ENCODE data around the gene ESPN. TPM values are rescaled to one million over a fixed set of nuclear protein-coding genes. Genes with fewer than 3 reads are reported as not detected.
"Not testable (repeated sequence)": the region's sequence is repeated elsewhere in the genome, so short reads cannot be mapped to it uniquely, and the experiment has no call there.

Gene ESPN
- polyA plus RNA-seq, 1 donor, result 12.2 TPM

DNA sequence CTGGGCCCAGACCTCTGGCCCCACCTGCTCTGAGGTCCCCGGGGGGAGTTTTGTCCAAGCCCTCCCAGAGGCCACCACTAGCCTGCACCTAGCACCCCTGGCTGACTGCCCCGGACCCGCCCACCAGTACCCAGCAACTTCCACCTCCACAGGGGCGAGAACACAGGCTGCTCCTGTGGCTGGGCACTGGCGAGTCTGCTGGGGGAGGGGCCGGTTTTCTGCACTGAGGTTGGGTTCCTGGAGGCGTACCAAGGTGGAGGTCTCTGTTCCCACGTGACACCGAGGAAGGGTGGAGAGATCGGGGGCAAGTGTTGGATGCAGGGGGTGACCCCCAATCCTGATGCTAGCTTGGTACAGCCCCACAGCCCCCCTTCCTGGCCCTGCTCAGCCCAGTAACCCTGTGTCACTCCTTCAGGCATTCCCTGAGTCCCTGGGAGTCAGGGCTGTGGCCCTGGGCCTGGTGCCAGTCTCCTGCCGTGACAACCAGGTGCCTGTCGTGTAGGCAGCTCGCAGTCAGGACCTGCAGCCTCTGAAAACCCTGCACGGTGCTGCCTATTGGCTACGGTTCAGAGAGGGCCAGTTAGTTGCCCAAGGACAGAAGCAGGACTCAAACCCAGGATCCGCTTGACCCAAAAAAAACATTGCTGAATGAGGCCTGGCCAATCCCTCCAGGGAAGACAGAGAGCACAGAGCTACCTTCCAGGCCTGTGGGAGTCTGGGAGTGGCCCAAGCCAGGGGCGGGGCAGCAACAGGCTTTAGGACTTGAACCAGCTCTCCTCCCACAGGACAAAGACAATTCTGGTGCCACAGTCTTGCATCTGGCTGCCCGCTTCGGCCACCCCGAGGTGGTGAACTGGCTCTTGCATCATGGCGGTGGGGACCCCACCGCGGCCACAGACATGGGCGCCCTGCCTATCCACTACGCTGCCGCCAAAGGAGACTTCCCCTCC, 3.1 kb downstream of the ESPN start:
- no peak for DNase-seq

DNA sequence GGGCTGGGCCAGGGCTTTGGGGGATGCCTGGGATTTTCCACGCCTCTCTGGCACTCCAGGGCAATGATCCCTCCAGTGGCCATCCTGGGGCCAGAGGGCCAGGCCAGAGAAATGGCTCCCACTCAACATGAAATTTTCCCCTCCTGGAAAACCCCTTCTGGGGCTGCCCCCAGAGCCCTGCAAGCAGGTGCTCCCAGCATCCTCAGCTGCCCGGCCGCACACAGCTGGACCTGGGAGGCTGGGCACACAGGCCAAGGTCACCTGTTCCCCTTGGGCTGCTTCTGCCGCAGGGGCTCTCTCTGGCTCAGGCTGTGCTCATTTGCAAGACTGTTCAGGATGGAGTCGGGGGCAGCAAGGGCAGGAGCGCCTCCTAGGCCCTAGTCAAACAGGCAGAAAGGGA, 3.9 kb downstream of the ESPN start:
- DNase-seq, result not testable (repeated sequence)

DNA sequence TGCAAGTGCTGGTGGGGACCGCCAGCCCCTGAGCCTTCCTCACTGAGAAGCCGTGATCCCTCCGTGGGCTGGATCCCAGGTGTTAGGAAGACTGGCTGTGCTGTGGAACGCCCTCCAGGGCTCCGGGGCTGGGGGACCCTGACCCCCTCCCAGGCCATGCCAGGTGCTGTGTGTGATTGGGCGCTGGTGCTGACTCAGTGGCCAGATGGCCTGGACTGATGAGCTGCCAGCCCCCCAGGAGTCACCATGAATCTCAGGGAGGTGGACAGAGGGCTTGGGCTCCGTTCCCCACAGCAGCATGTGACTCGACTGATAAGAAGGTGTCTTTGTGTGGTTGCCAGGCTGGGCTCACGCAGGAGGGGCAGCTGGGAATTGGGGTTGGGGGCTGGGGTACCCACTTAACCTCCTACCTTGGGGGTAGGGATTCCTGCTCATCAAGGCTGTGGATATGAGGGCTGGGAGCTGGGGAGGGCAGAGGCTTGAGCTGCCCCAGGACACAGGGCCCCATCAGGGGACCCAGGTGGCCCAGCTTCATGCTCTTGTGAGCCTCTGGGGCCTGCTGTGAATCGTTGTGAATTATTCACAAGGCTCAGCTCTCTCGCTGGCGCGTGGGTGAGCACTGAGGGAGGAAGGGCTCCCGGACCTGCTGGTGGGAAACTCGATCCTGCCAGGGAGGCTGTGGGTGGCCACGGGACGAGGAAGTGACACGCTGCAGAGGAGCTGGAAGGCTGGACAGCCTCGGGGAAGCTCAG, 5.3 kb downstream of the ESPN start:
- DNase-seq, result not testable (repeated sequence)

DNA sequence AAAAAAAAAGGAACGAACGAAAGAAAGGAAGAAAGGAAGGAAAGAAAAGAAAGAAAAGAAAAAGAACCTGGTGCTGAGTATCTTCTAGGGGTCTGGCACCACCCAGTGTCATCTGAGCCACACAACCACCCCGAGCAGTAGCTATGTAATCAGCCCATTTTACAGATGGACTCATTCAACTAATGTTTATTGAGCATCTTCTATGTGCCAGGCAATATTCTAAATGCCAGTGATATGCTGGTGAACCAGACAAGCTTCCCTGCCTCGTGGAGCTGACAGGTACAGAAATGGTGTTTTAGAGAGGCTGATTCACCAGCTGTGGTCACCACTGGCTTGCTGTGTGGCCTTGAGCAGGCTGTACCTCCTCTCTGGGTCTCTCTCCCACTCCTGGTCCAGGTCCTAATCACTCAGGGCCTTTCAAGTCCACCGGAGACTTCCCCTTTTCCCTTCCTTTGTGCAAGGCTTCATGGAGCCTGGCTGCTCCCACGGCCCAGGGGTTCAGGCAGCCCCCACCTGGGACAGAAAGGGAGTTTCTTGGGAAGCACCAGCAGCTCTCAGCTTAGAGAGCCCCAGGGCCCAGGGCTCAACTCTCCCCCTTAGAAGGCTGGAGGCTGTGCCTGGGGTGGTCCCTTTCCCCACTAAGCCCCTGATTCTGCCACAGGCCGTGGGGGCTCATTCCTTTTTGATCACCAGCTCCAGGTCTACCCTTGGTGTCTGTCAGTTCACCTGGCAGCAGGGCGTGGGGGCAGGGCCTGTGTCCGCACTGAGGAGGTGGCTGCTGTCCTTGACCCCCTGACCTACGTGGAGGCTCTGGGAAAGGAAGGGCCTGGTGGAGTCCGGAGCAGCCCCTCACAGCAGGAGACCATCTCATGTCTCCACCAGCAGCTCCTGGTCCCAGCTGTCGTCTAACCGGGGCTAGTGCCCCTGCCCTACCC, 7.3 kb downstream of the ESPN start:
- not testable (repeated sequence) for DNase-seq

DNA sequence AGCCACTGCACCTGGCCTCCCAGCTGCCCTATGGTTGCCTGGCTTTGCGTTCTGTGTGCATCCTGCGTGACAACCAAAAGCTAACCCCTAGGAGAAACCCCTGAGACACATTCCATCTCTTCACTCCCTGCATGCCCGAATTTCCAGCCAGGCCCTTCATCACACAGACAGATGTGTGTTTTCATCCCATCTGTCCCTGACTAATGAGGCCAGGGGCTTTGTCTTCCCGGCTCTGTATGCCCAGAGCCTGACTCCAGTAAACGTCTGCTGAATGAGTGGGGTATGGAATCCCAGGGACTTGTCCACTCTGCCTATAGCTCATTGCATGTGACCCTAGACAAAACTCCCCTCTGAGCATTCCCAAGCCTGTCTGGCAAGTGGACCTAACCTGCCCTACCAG, 9.6 kb downstream of the ESPN start:
- DNase-seq, result no peak

DNA sequence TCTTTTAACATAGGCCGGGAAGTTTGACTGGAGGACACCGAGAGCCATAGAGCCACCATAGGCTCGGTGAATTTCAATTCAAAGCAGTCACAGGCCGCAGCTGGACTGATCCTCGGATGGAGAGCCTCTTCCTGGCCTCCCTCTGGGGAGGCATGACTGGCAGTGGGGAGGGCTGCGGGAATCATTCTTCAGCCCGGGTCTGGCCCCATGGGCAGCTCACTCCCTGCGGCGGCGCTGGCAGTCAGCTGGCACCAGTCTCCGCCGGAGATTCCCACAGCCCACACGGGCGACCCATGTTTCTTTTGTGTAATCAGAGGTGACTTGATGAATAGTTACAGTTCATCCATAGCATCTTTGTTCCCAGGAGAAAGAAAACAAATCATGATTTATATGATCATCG, 10.6 kb downstream of the ESPN start:
- no peak for DNase-seq

DNA sequence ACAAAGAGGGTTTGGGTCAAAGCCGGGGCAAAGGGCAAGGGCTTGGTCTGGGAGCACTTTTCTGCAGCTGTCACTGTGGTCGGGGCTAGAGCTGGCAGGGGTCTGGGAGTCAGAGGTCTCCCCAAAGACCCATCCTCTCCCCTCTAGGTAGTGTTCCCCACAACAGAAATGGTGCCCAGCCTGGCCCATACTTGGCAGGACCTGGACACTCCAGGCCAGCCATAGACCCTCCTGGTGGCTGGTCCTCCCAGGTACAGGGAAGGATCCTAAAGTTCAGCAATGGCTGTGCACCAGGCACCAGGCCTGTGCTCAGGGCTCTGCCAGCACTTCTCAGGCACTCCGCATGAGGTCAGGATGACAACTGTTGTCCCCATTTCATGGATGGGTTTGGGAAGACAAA, 11.0 kb downstream of the ESPN start:
- DNase-seq, result no peak

DNA sequence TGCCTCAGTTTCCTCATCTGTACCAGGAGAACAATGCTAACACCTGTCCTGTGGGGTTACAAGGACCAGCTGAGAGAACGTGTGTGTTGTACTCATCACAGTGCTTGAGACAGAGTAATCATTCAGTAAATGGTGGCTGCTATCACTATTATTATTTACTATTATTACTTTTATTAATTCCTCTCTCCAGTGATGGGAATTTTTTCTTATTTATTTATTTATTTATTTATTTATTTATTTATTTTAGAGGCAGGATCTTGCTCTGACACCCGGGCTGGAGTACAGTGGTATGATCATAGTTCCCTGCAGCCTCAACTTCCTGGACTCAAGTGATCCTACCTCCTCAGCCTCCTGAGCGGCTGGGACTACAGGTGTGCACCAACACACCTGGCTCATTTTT, 11.7 kb downstream of the ESPN start:
- not testable (repeated sequence) for DNase-seq

DNA sequence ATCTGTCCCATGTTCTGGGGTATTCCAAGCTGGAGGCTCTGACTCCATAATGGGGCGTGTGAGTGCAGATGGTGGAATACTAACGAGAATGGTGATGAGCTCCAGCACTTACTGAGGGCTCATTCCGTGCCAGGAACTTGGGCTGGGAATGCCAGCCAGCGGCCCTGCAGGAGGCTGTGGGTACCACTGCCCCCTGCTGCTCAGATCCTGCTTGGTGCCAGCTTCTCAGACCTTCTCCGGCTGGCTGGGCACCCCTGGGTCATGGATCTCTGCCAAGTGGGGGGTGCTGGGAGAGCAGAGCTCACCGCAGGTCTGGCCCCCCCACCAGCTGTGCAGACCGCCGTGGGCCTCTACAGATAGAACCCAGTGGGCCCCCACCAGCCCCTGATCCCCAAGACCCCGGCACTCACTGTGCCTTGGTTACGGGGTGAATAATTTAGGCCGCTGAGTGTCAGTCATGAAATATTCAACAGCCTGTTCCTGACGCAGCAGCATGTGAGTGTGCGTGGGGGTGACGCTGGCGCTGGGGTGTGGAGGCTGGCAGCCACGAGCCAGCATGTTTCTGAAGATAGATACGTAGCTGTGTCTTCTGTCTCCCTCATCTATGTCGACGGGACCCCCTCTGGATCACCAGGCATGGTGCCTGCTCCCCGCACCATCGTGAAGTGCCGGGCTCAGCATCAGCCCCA, 12.6 kb downstream of the ESPN start:
- not testable (repeated sequence) for DNase-seq

DNA sequence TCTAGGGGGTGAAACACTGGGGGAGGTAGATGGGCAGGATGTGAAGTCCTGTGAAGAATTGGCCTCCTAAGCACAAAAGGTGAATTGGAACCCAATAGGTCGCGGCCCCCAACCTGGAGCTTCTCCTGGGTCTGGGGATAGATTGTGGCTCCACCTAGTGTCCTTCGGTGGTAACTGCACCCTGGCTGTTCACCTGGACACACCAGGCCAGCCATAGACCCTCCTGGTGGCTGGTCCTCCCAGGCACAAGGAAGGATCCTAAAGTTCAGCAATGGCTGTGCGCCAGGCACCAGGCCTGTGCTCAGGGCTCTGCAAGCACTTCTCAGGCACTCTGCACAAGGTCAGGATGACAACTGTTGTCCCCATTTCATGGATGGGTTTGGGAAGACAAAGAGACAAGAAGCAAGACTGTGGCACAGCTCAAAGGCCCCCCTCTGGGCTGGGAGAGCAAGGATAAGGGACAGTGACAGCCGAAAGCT, 13.5 kb downstream of the ESPN start:
- DNase-seq, result no peak

DNA sequence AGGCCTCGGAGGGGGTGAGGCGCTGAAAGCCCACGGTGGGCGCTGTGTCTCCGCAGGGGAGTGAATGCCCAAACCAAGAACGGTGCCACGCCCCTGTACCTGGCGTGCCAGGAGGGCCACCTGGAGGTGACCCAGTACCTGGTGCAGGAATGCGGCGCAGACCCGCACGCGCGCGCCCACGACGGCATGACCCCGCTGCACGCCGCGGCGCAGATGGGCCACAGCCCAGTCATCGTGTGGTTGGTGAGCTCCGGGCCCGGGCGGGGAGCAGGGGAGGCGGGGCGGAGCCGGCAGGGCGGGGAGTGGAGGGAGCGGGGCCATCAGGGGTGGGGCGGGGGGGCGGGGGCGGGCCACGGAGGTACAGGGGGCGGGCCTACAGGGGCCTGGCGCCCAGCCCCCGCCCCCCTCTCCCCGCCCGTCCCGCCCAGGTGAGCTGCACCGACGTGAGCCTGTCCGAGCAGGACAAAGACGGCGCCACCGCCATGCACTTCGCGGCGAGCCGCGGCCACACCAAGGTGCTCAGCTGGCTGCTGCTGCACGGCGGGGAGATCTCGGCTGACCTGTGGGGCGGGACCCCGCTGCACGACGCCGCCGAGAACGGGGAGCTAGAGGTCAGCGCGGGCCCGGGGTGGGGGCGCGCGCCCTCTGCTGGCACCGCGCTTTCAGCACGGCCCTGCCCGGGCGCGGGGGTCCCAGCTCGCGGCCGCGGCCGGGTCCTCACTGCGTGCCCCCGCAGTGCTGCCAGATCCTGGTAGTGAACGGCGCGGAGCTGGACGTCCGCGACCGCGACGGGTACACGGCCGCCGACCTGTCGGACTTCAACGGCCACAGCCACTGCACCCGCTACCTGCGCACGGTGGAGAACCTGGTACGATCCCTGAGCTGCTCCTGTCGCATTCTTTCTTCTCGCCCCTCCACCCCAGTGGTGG, 15.9 kb downstream of the ESPN start:
- no peak for DNase-seq

DNA sequence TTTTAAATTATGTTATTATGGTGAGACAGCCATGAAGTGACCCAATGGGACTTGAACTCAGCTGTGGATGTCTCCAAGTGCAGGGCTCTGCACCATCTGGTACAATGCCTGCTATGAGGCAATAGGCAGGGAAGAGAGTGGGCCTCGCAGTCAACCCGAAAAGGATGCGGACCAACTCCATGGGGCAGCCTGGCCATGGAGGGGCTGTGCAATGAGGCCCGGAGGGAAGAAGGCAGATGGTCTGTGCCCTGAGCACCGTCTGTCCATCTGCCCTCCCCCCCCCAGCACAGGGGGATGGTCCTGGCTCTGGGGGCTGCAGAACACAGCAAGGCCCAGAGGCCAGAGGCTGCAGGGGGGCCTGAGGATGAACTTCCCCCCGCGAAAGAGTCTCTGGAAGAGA, 17.0 kb downstream of the ESPN start:
- DNase-seq, result no peak

DNA sequence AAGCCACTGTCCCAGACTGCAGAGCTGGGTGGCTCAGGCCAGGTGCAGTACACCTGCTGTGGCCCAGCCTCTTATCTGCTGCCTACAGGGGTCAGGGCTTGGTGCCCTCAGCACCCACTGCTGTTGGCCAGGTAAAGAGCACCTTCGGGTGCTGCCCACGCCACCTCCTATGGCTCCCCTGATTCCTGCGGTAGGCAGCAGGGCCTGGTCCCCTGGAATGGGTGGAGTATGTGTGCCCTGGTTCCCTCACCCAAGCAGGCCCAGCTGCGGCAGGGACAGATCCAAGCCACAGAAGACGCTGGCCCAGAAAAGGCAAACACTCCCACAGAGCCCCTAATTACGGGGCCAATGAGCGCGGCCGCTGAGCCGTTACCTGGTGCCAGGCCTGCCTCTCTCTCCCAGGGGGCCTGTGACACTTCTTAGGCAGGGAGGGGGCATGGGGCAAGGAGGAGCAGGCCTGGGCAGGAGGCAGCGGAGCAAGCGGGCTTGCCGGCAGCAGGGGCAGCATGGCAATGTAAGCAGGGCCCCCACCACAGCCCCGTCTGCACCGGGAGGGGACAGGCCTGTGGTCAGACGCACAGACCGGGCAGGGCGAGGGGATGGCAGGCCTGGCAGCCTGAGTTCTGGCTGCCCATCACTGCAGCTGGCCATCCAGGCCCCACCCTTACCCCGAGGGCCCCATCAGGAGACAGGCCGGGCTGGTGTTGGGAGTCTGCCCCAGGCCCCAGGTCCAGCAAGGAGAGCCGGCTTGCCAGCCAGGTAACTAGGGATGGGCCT, 19.0 kb downstream of the ESPN start:
- DNase-seq, result no peak

DNA sequence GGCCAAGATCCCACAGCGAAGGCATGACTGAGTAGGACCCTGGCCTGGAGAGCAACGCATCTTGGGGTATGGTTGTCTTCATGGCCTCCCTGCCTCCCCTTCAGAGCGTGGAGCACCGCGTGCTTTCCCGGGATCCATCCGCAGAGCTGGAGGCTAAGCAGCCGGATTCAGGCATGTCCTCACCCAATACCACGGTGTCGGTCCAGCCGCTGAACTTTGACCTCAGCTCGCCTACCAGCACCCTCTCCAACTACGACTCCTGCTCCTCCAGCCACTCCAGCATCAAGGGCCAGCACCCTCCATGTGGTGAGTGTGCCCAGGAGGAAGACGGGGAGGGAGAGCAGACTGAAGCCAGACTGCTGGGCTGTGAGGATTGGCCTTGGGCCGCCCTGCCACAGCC, 19.8 kb downstream of the ESPN start:
- no peak for DNase-seq

DNA sequence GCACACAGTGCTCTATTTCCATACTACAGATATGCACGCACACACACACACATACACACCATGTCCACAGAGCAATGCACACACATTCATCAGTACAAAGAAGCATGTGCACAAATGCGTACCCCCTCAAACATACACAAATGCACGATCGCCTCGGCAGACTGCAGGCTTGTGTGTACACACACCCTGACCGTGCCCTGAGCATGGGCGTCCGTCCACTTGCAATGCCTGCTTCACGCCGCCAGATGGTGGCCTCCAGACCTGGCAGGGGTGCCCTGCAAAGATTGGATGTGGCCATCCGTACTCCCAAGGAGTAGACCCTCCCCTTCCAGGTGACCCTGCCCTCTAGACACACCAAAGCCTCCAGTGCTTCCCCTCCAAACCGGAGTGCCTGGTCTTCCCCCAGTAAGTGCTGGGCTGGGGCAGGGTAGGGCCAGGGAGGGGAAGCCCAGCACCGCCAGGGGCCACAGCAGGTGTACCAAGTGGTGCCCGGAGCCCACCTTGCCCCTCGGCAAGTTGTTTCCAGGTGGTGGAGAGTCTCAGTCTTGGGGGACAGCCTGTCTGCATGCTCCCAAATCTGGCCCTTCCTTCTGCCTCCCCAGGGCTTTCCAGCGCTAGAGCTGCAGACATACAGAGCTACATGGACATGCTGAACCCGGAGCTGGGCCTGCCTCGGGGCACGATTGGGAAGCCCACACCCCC, 20.6 kb downstream of the ESPN start:
- no peak for DNase-seq

DNA sequence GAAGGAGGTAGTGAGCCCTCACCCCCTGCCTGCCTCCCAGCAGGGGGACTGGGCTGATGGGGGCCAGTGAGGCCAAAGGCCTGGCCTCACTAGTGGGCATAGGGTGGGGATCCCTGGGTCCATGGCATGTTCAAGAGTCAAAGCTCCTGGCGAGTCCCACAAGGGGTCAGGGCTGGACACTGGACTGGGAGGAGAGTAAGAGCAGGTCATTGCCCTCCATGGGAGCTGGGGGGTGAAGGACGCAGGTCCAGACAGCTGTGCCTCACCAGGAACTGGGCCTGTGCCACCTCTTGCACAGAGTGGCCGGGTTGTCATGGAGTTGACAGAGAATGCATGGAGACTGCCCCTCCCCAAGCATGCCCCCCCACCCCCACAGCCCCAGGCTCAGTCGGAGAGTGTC, 21.4 kb downstream of the ESPN start:
- DNase-seq, result not testable (repeated sequence)

DNA sequence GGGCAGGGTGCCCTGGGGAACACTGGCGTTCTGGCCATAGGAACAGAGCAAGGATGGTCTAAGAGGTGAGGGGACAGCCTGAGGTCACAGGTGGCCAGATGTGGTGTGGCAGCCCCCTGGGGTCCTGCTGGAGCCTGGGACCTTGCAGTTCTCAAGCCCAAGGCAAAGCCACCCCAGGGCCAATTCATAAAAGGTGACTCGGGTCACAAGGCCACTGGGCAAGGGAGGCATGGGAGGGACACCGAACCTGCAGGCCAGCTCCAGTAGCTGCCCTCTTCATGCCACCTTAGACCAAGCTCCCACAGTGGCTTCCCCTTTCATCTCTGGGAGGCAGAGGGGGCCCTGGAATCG, 22.1 kb downstream of the ESPN start:
- no peak for DNase-seq

DNA sequence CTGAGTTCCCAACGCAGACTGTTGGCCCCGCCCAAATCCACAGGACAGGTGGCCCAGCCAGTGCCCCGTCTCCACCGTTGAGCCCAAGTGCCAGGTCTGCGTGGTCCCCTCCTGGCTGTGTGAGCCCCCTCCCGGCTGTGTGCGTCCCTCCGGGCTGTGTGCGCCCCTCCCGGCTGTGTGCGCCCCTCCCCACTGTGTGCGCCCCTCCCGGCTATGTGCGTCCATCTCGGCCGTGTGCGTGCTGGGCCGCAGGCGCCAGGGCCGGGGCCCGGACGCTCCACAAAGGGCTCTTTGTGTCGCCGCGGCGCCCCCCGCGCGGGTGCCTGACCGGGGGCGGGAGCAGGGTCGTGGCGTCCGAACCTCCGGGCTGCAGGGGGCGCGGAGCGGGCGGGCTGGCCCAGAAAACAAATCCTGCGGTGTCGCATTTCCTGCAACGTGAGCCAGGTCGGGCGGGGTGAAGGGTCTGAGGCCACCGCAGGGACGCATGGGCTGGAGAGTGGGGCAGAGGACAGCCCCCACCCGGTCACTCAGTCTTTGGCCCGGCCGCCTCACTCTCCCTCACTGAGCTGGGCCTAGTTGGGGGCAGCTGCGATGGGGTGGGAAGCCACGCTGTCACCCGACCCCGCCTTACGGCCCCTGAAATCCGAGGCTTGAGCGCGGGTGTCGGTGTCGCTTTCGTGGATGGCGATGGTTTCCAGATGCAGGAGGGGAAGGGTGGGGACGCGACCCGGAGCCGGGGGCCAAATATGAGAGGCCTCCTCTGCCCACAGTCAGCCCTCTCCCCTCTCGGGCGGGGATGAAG, 22.6 kb downstream of the ESPN start:
- DNase-seq, result no peak

Data from left kidney (tissue), 2 donors.